Naive B cell (primary cell): Measurements from ENCODE around the gene GDF11. TPM values are rescaled to one million over a fixed set of nuclear protein-coding genes. Genes with fewer than 3 reads are reported as not detected.
A peak's percentile ranks its signal among the peaks of the same experiment; 100 is the strongest.

Experiments used
- ATAC-seq, 2 donors: fragments of 150-1000 bp; cut with Tn5 transposase; 2 replicates each; pipeline ENCODE4 v1.10.0; 2021; ENCODE audit warnings: low read depth in 2 of 2, mild to moderate bottlenecking in 2 of 2, moderate library complexity in 2 of 2
- DNase-seq: peaks from one replicate; pipeline ENCODE4 v3.0.0; 2022
- H3K27ac Mint-ChIP-seq, 6 donors: one replicate each; pipeline ENCODE4 v1.8.0; 2020 to 2022; ENCODE audit warnings: mild to moderate bottlenecking in 6 of 6, mixed read lengths in 6 of 6, moderate library complexity in 5 of 6, inconsistent platforms in 2 of 6
- H3K27me3 Mint-ChIP-seq, 3 donors: one replicate each; pipeline ENCODE4 v1.8.0; 2021 to 2022; ENCODE audit warnings: mixed read lengths in 3 of 3, mild to moderate bottlenecking in 1 of 3
- H3K36me3 Mint-ChIP-seq, 2 donors: one replicate each; pipeline ENCODE4 v1.8.0; 2020 to 2022; ENCODE audit warnings: mixed read lengths in 2 of 2, inconsistent platforms in 1 of 2, mild to moderate bottlenecking in 1 of 2
- H3K4me1 Mint-ChIP-seq, 3 donors: one replicate each; pipeline ENCODE4 v1.8.0; 2020 to 2022; ENCODE audit warnings: mixed read lengths in 3 of 3, inconsistent platforms in 1 of 3, mild to moderate bottlenecking in 1 of 3, moderate library complexity in 1 of 3
- H3K4me3 Mint-ChIP-seq, 8 donors: one replicate each; pipeline ENCODE4 v1.8.0; 2020 to 2022; ENCODE audit warnings: mild to moderate bottlenecking in 8 of 8, mixed read lengths in 8 of 8, moderate library complexity in 8 of 8, inconsistent platforms in 2 of 8
- H3K9me3 Mint-ChIP-seq, 7 donors: one replicate each; pipeline ENCODE4 v1.8.0; 2020 to 2022; ENCODE audit warnings: mixed read lengths in 7 of 7, mild to moderate bottlenecking in 5 of 7, inconsistent platforms in 2 of 7, moderate library complexity in 1 of 7
- polyA plus RNA-seq, 6 donors: library from polyadenylated mRNA; unstranded; fragments of 300-500 nt; fragmentation: Illumina TruSeq; gene quantifications; one replicate each; pipeline ENCODE4 v1.2.3, GENCODE V29; 2021; ENCODE audit warnings: low read depth in 6 of 6

The GDF11 gene
- polyA plus RNA-seq, 6 donors from 2014 or later: 0.40 to 1.4 (median 0.83) TPM

- H3K27ac Mint-ChIP-seq: no peak overlapping the region
Measured at GRCh38 chr12:55702861-55703260, 40.1 kb upstream of the GDF11 start.

GRCh38 chr12:55703288-55703687 is 39.6 kb upstream of the GDF11 start:
- Mint-ChIP-seq H3K4me1 (peaks cover 16 to 26% (median 20%) of the 10 kb centered on the region in 3 donors), H3K36me3 (no peaks in the 10 kb centered on the region), H3K4me3 (no peak overlapping the region), H3K27ac (no peak overlapping the region), H3K27me3 (peaks cover 6 to 30% (median 11%) of the 10 kb centered on the region in 3 donors), H3K9me3 (no peaks in the 10 kb centered on the region)
- ATAC-seq: no peak
- no peak for DNase-seq

More at GRCh38 chr12:55702861-55703260, 40.1 kb upstream of the GDF11 start:
- Mint-ChIP-seq H3K27me3 (peaks cover 4 to 28% (median 7%) of the 10 kb centered on the region in 3 donors), H3K4me1 (peaks cover 12 to 22% (median 16%) of the 10 kb centered on the region in 3 donors), H3K4me3 (no peak overlapping the region), H3K36me3 (no peaks in the 10 kb centered on the region), H3K9me3 (no peaks in the 10 kb centered on the region)
- DNase-seq (no peak), ATAC-seq (no peak)

- Mint-ChIP-seq H3K4me1 (peaks cover 24 to 35% (median 29%) of the 10 kb centered on the region in 3 donors), H3K36me3 (no peaks in the 10 kb centered on the region), H3K4me3 (no peak overlapping the region), H3K9me3 (no peaks in the 10 kb centered on the region), H3K27me3 (peaks cover 13 to 32% (median 19%) of the 10 kb centered on the region in 3 donors), H3K27ac (no peak overlapping the region)
- no peak for ATAC-seq
- no peak for DNase-seq
Measured at GRCh38 chr12:55703901-55704761, 38.8 kb upstream of the GDF11 start.

- peaks cover 18 to 34% (median 29%) of the 10 kb centered on the region in 3 donors for H3K27me3 Mint-ChIP-seq
- H3K36me3 Mint-ChIP-seq: no peaks in the 10 kb centered on the region
- no peaks in the 10 kb centered on the region for H3K9me3 Mint-ChIP-seq
- peaks cover 27 to 37% (median 30%) of the 10 kb centered on the region in 3 donors for H3K4me1 Mint-ChIP-seq
- H3K4me3 Mint-ChIP-seq: peak overlapping the region in 1 of 8 donors; percentile 70
- H3K27ac Mint-ChIP-seq: no peak overlapping the region
- no peak for DNase-seq
- no peak for ATAC-seq
Measured at GRCh38 chr12:55704824-55705718, 37.9 kb upstream of the GDF11 start.

GRCh38 chr12:55705782-55706402 is 37.0 kb upstream of the GDF11 start:
- peaks cover 18 to 32% (median 30%) of the 10 kb centered on the region in 3 donors for H3K27me3 Mint-ChIP-seq
- peak; percentile 72 to 73 for ATAC-seq

GRCh38 chr12:55706568-55707218 is 36.2 kb upstream of the GDF11 start:
- H3K36me3 Mint-ChIP-seq: no peaks in the 10 kb centered on the region
- no peaks in the 10 kb centered on the region for H3K9me3 Mint-ChIP-seq
- no peak for DNase-seq
- H3K4me3 Mint-ChIP-seq: peak overlapping the region; percentile 77 to 94 (median 88)
- peaks cover 18 to 32% (median 30%) of the 10 kb centered on the region in 3 donors for H3K27me3 Mint-ChIP-seq
- H3K4me1 Mint-ChIP-seq: peaks cover 27 to 37% (median 30%) of the 10 kb centered on the region in 3 donors
- peak overlapping the region in 2 of 6 donors; percentile 33 to 52 for H3K27ac Mint-ChIP-seq
- ATAC-seq: no peak

More at GRCh38 chr12:55705782-55706402, 37.0 kb upstream of the GDF11 start:
- Mint-ChIP-seq H3K27ac (peak overlapping the region in 2 of 6 donors; percentile 20 to 52), H3K36me3 (no peaks in the 10 kb centered on the region), H3K4me3 (peak overlapping the region in 6 of 8 donors; percentile 46 to 94 (median 69)), H3K9me3 (no peaks in the 10 kb centered on the region), H3K4me1 (peaks cover 27 to 37% (median 30%) of the 10 kb centered on the region in 3 donors)
- no peak for DNase-seq

GRCh38 chr12:55707219-55707671 is 35.7 kb upstream of the GDF11 start:
- no peaks in the 10 kb centered on the region for H3K36me3 Mint-ChIP-seq
- peaks cover 27 to 37% (median 30%) of the 10 kb centered on the region in 3 donors for H3K4me1 Mint-ChIP-seq
- H3K4me3 Mint-ChIP-seq: peak overlapping the region; percentile 77 to 94 (median 88)
- no peak overlapping the region for H3K27ac Mint-ChIP-seq
- H3K9me3 Mint-ChIP-seq: no peaks in the 10 kb centered on the region
- no peak for ATAC-seq
- H3K27me3 Mint-ChIP-seq: peaks cover 18 to 32% (median 30%) of the 10 kb centered on the region in 3 donors
- DNase-seq: no peak

- Mint-ChIP-seq H3K27ac (peak within 1 kb of the TSS in 4 of 6 donors; percentile 18 to 52 (median 40)), H3K9me3 (no peaks in the 10 kb centered on the region), H3K4me3 (peak within 1 kb of the TSS; percentile 77 to 95 (median 92)), H3K4me1 (peaks cover 27 to 37% (median 30%) of the 10 kb centered on the region in 3 donors), H3K27me3 (peaks cover 15 to 30% (median 27%) of the 10 kb centered on the region in 3 donors), H3K36me3 (no peaks in the 10 kb centered on the region)
- ATAC-seq (peak; percentile 64 to 66), DNase-seq (peak; percentile 31)
Measured at GRCh38 chr12:55707841-55708694, 34.9 kb upstream of the GDF11 start, which contains the start of gene ITGA7. TSS of gene ITGA7 (minus strand) at chr12:55707904. CDS start at chr12:55707682, 222 bp downstream.

GRCh38 chr12:55708695-55709233 is 34.2 kb upstream of the GDF11 start:
- Mint-ChIP-seq H3K4me3 (peak overlapping the region; percentile 77 to 95 (median 92)), H3K4me1 (peaks cover 27 to 31% (median 30%) of the 10 kb centered on the region in 3 donors), H3K36me3 (no peaks in the 10 kb centered on the region), H3K27ac (peak overlapping the region in 2 of 6 donors; percentile 8 to 47), H3K27me3 (peaks cover 14 to 30% (median 20%) of the 10 kb centered on the region in 3 donors), H3K9me3 (no peaks in the 10 kb centered on the region)
- ATAC-seq (no peak), DNase-seq (no peak)

- Mint-ChIP-seq H3K27me3 (peaks cover 14 to 25% (median 14%) of the 10 kb centered on the region in 3 donors), H3K27ac (no peak overlapping the region), H3K36me3 (no peaks in the 10 kb centered on the region), H3K4me3 (no peak overlapping the region), H3K4me1 (peaks cover 28 to 38% (median 36%) of the 10 kb centered on the region in 3 donors), H3K9me3 (no peaks in the 10 kb centered on the region)
- no peak for DNase-seq
- ATAC-seq: no peak
Measured at GRCh38 chr12:55711786-55712553, 31.0 kb upstream of the GDF11 start.
